ENCODE data around the gene ZBTB22. TPM values are rescaled to one million over a fixed set of nuclear protein-coding genes. Genes with fewer than 3 reads are reported as not detected.
"Not testable (repeated sequence)": the region's sequence is repeated elsewhere in the genome, so short reads cannot be mapped to it uniquely, and the experiment has no call there.

The ZBTB22 gene
- total RNA-seq, 1 donor from 2014 or later: 17.7 TPM

- H3K4me3 ChIP-seq (ENCODE audit: low read length in 3 of 3): no peak overlapping the region
- H3K4me1 ChIP-seq (ENCODE audit: control insufficient read depth in 3 of 3, insufficient read depth in 3 of 3, low read length in 3 of 3): peaks cover 33 to 46% (median 45%) of the 10 kb centered on the region in 3 donors
- H3K9me3 ChIP-seq (ENCODE audit: control insufficient read depth in 3 of 3, low read length in 3 of 3): no peaks in the 10 kb centered on the region
- H3K36me3 ChIP-seq (ENCODE audit: control insufficient read depth in 3 of 3, insufficient read depth in 3 of 3, low read length in 3 of 3): peaks cover 43 to 47% (median 44%) of the 10 kb centered on the region in 3 donors
- no peaks in the 10 kb centered on the region for H3K27me3 ChIP-seq (ENCODE audit: control insufficient read depth in 3 of 3, insufficient read depth in 3 of 3, low read length in 3 of 3)
- H3K27ac ChIP-seq (ENCODE audit: low read depth, low read length): no peak overlapping the region
- peak overlapping the region in 1 of 3 donors; percentile 54 for H3K9ac ChIP-seq (ENCODE audit: low read depth in 1 of 3, low read length in 3 of 3)
Observed at GRCh38 chr6:33280539-33280938, 37.0 kb downstream of the ZBTB22 start.

- H3K4me3 ChIP-seq (ENCODE audit: low read length in 3 of 3): no peak overlapping the region
- no peak overlapping the region for H3K27ac ChIP-seq (ENCODE audit: low read depth, low read length)
- no peaks in the 10 kb centered on the region for H3K9me3 ChIP-seq (ENCODE audit: control insufficient read depth in 3 of 3, low read length in 3 of 3)
- peaks cover 34 to 51% (median 47%) of the 10 kb centered on the region in 3 donors for H3K4me1 ChIP-seq (ENCODE audit: control insufficient read depth in 3 of 3, insufficient read depth in 3 of 3, low read length in 3 of 3)
- H3K36me3 ChIP-seq (ENCODE audit: control insufficient read depth in 3 of 3, insufficient read depth in 3 of 3, low read length in 3 of 3): peaks cover 46 to 49% (median 47%) of the 10 kb centered on the region in 3 donors
- peak overlapping the region in 1 of 3 donors; percentile 54 for H3K9ac ChIP-seq (ENCODE audit: low read depth in 1 of 3, low read length in 3 of 3)
- no peaks in the 10 kb centered on the region for H3K27me3 ChIP-seq (ENCODE audit: control insufficient read depth in 3 of 3, insufficient read depth in 3 of 3, low read length in 3 of 3)
Observed at GRCh38 chr6:33279971-33280511, 37.5 kb downstream of the ZBTB22 start.

DNA sequence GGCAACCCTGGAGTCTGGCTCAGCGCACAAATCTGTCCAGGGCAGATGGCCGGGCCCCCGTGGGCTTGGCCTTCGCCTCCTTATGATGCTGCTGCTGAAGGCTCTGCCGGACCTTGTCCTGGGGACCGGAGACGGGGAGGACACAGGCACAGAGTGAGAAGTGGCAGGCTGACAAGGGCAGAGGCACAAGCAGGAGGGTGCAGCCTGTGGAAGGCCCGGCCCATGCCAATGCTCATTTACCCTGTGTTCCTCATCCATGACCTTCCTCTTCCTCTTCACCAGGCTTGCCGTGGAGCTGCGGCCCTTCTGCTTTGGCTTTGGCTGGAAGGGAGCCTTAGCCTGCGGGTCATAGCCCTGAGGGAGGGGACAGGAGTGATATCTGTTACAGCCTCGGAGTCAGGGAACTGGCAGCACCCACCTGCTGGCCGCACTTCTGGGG lies 38.3 kb downstream of the ZBTB22 start:
- Histone ChIP-seq H3K36me3 (ENCODE audit: control insufficient read depth in 3 of 3, insufficient read depth in 3 of 3, low read length in 3 of 3) (peaks cover 47 to 50% (median 50%) of the 10 kb centered on the region in 3 donors), H3K27ac (ENCODE audit: low read depth, low read length) (no peak overlapping the region), H3K9ac (ENCODE audit: low read depth in 1 of 3, low read length in 3 of 3) (peak overlapping the region in 2 of 3 donors; percentile 33 to 54), H3K4me3 (ENCODE audit: low read length in 3 of 3) (no peak overlapping the region), H3K9me3 (ENCODE audit: control insufficient read depth in 3 of 3, low read length in 3 of 3) (no peaks in the 10 kb centered on the region), H3K27me3 (ENCODE audit: control insufficient read depth in 3 of 3, insufficient read depth in 3 of 3, low read length in 3 of 3) (no peaks in the 10 kb centered on the region), H3K4me1 (ENCODE audit: control insufficient read depth in 3 of 3, insufficient read depth in 3 of 3, low read length in 3 of 3) (peaks cover 41 to 59% (median 51%) of the 10 kb centered on the region in 3 donors)

GRCh38 chr6:33278810-33279209 lies 38.7 kb downstream of the ZBTB22 start:
- Histone ChIP-seq H3K27ac (ENCODE audit: low read depth, low read length) (no peak overlapping the region), H3K9ac (ENCODE audit: low read depth in 1 of 3, low read length in 3 of 3) (peak overlapping the region in 1 of 3 donors; percentile 54)

DNA sequence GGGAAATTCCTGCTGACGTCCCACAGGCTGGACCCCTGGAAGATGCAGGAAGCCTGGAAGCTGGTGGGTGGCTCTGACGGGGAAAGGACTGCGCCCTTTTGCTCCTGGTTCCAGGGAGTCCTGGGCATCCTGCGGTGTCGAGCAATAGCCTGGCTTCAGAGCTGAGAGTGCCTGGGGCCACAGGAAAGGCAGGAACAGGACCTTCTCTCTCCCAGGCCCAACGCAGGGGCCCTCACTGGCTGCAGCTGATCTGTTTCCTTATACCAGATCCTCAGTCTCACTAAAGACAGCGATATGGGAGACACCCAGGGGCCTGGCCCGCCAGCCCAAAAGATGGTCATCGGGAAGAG lies 39.2 kb downstream of the ZBTB22 start:
- H3K27me3 ChIP-seq (ENCODE audit: control insufficient read depth in 3 of 3, insufficient read depth in 3 of 3, low read length in 3 of 3): no peaks in the 10 kb centered on the region
- peaks cover 49 to 68% (median 56%) of the 10 kb centered on the region in 3 donors for H3K4me1 ChIP-seq (ENCODE audit: control insufficient read depth in 3 of 3, insufficient read depth in 3 of 3, low read length in 3 of 3)
- H3K36me3 ChIP-seq (ENCODE audit: control insufficient read depth in 3 of 3, insufficient read depth in 3 of 3, low read length in 3 of 3): peaks cover 48 to 50% (median 49%) of the 10 kb centered on the region in 3 donors
- peak overlapping the region in 2 of 3 donors; percentile 33 to 54 for H3K9ac ChIP-seq (ENCODE audit: low read depth in 1 of 3, low read length in 3 of 3)
- no peak overlapping the region for H3K4me3 ChIP-seq (ENCODE audit: low read length in 3 of 3)
- no peak overlapping the region for H3K27ac ChIP-seq (ENCODE audit: low read depth, low read length)
- no peaks in the 10 kb centered on the region for H3K9me3 ChIP-seq (ENCODE audit: control insufficient read depth in 3 of 3, low read length in 3 of 3)

More at GRCh38 chr6:33278810-33279209, 38.7 kb downstream of the ZBTB22 start:
- Histone ChIP-seq H3K9me3 (ENCODE audit: control insufficient read depth in 3 of 3, low read length in 3 of 3) (no peaks in the 10 kb centered on the region), H3K4me1 (ENCODE audit: control insufficient read depth in 3 of 3, insufficient read depth in 3 of 3, low read length in 3 of 3) (peaks cover 45 to 64% (median 52%) of the 10 kb centered on the region in 3 donors), H3K4me3 (ENCODE audit: low read length in 3 of 3) (peak overlapping the region in 1 of 3 donors; percentile 14), H3K36me3 (ENCODE audit: control insufficient read depth in 3 of 3, insufficient read depth in 3 of 3, low read length in 3 of 3) (peaks cover 50 to 52% (median 50%) of the 10 kb centered on the region in 3 donors), H3K27me3 (ENCODE audit: control insufficient read depth in 3 of 3, insufficient read depth in 3 of 3, low read length in 3 of 3) (no peaks in the 10 kb centered on the region)

DNA sequence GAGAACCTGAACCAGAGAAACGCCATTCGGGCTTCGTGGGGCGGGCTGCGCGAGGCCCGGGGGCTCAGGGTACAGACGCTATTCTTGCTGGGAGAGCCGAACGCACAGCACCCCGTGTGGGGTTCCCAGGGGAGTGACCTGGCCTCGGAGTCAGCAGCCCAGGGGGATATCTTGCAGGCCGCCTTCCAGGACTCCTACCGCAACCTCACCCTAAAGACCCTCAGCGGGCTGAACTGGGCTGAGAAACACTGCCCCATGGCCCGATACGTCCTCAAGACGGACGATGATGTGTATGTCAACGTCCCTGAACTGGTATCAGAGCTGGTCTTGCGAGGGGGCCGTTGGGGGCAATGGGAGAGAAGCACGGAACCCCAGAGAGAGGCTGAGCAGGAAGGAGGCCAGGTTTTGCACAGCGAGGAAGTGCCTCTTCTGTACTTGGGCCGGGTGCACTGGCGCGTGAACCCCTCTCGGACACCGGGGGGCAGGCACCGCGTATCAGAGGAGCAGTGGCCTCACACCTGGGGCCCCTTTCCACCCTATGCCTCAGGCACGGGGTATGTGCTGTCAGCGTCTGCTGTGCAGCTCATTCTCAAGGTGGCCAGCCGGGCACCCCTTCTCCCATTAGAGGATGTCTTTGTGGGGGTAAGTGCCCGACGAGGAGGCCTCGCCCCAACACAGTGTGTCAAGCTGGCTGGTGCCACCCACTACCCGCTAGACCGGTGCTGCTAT lies 39.7 kb downstream of the ZBTB22 start:
- H3K4me3 ChIP-seq (ENCODE audit: low read length in 3 of 3): peak overlapping the region; percentile 71 to 77 (median 76)
- H3K4me1 ChIP-seq (ENCODE audit: control insufficient read depth in 3 of 3, insufficient read depth in 3 of 3, low read length in 3 of 3): peaks cover 54 to 73% (median 61%) of the 10 kb centered on the region in 3 donors
- no peaks in the 10 kb centered on the region for H3K27me3 ChIP-seq (ENCODE audit: control insufficient read depth in 3 of 3, insufficient read depth in 3 of 3, low read length in 3 of 3)

GRCh38 chr6:33276864-33277662 lies 40.5 kb downstream of the ZBTB22 start, which contains the start of gene B3GALT4:
Gene B3GALT4 (plus strand): TSS chr6:33277123. CDS start chr6:33277420, 297 bp downstream.
- H3K27me3 ChIP-seq (ENCODE audit: control insufficient read depth in 3 of 3, insufficient read depth in 3 of 3, low read length in 3 of 3): no peaks in the 10 kb centered on the region
- peak within 1 kb of the TSS; percentile 65 to 83 (median 65) for H3K9ac ChIP-seq (ENCODE audit: low read depth in 1 of 3, low read length in 3 of 3)
- peak within 1 kb of the TSS; percentile 60 for H3K27ac ChIP-seq (ENCODE audit: low read depth, low read length)
- peaks cover 62 to 81% (median 67%) of the 10 kb centered on the region in 3 donors for H3K4me1 ChIP-seq (ENCODE audit: control insufficient read depth in 3 of 3, insufficient read depth in 3 of 3, low read length in 3 of 3)
- H3K36me3 ChIP-seq (ENCODE audit: control insufficient read depth in 3 of 3, insufficient read depth in 3 of 3, low read length in 3 of 3): peaks cover 41 to 50% (median 50%) of the 10 kb centered on the region in 3 donors
- peak within 1 kb of the TSS; percentile 71 to 77 (median 76) for H3K4me3 ChIP-seq (ENCODE audit: low read length in 3 of 3)
- no peaks in the 10 kb centered on the region for H3K9me3 ChIP-seq (ENCODE audit: control insufficient read depth in 3 of 3, low read length in 3 of 3)

More for the DNA sequence above, 39.7 kb downstream of the ZBTB22 start:
- peak overlapping the region; percentile 60 for H3K27ac ChIP-seq (ENCODE audit: low read depth, low read length)
- H3K9ac ChIP-seq (ENCODE audit: low read depth in 1 of 3, low read length in 3 of 3): peak overlapping the region; percentile 65 to 83 (median 65)
- H3K36me3 ChIP-seq (ENCODE audit: control insufficient read depth in 3 of 3, insufficient read depth in 3 of 3, low read length in 3 of 3): peaks cover 47 to 55% (median 54%) of the 10 kb centered on the region in 3 donors
- no peaks in the 10 kb centered on the region for H3K9me3 ChIP-seq (ENCODE audit: control insufficient read depth in 3 of 3, low read length in 3 of 3)

GRCh38 chr6:33276581-33276863 lies 41.0 kb downstream of the ZBTB22 start:
- Histone ChIP-seq H3K27ac (ENCODE audit: low read depth, low read length) (peak overlapping the region; percentile 60), H3K36me3 (ENCODE audit: control insufficient read depth in 3 of 3, insufficient read depth in 3 of 3, low read length in 3 of 3) (peaks cover 41 to 50% (median 45%) of the 10 kb centered on the region in 3 donors), H3K4me1 (ENCODE audit: control insufficient read depth in 3 of 3, insufficient read depth in 3 of 3, low read length in 3 of 3) (peaks cover 63 to 83% (median 67%) of the 10 kb centered on the region in 3 donors), H3K9ac (ENCODE audit: low read depth in 1 of 3, low read length in 3 of 3) (peak overlapping the region; percentile 65 to 83 (median 65)), H3K27me3 (ENCODE audit: control insufficient read depth in 3 of 3, insufficient read depth in 3 of 3, low read length in 3 of 3) (no peaks in the 10 kb centered on the region), H3K4me3 (ENCODE audit: low read length in 3 of 3) (peak overlapping the region; percentile 71 to 77 (median 76)), H3K9me3 (ENCODE audit: control insufficient read depth in 3 of 3, low read length in 3 of 3) (no peaks in the 10 kb centered on the region)

DNA sequence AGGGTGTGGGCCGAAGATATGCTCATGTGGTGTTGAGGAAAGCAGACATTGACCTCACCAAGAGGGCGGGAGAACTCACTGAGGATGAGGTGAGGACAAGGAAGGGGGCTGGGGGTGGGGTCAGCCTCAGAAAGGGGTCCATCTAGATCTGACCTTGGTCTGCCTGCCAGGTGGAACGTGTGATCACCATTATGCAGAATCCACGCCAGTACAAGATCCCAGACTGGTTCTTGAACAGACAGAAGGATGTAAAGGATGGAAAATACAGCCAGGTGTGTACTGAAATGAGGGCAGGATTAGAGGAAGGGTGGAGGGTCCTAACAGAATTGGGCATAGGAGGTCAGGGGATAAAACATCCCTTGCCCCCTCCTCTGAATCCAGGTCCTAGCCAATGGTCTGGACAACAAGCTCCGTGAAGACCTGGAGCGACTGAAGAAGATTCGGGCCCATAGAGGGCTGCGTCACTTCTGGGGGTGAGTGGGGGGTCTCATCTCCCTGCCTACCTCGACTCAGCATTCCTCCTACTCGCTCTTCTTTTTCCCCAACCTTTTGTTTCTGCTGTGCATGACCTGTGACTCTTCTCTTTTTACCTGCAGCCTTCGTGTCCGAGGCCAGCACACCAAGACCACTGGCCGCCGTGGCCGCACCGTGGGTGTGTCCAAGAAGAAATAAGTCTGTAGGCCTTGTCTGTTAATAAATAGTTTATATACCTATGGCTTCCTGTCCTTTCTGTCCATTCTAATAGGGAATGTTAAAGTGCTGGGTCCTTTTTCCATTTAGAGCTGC lies 41.6 kb downstream of the ZBTB22 start:
- peaks cover 39 to 48% (median 41%) of the 10 kb centered on the region in 3 donors for H3K36me3 ChIP-seq (ENCODE audit: control insufficient read depth in 3 of 3, insufficient read depth in 3 of 3, low read length in 3 of 3)
- peak overlapping the region in 2 of 3 donors; percentile 76 to 77 for H3K4me3 ChIP-seq (ENCODE audit: low read length in 3 of 3)
- not testable (repeated sequence) for H3K9me3 ChIP-seq (ENCODE audit: control insufficient read depth in 3 of 3, low read length in 3 of 3); H3K27me3 ChIP-seq (ENCODE audit: control insufficient read depth in 3 of 3, insufficient read depth in 3 of 3, low read length in 3 of 3); H3K27ac ChIP-seq (ENCODE audit: low read depth, low read length)
- peak overlapping the region in 2 of 3 donors; percentile 65 to 83 for H3K9ac ChIP-seq (ENCODE audit: low read depth in 1 of 3, low read length in 3 of 3)
- peaks cover 66 to 87% (median 68%) of the 10 kb centered on the region in 3 donors for H3K4me1 ChIP-seq (ENCODE audit: control insufficient read depth in 3 of 3, insufficient read depth in 3 of 3, low read length in 3 of 3)

All from skeletal muscle tissue (tissue), 4 donors.